GM20000 (cell line): ENCODE data around the gene LPAR1.

Experiments
- DNase-seq: peaks from one replicate; pipeline ENCODE4 v3.0.0; 2012; ENCODE audit warnings: low spot score
- TF ChIP-seq, protein P1 (sequence below): IDR thresholded peaks from 2 replicates; pipeline ENCODE4 v1.5.1; 2012; ENCODE audit warnings: mild to moderate bottlenecking, control low read depth; ENCODE audit errors: extremely low read depth, missing control alignments

LPAR1 gene

DNA sequence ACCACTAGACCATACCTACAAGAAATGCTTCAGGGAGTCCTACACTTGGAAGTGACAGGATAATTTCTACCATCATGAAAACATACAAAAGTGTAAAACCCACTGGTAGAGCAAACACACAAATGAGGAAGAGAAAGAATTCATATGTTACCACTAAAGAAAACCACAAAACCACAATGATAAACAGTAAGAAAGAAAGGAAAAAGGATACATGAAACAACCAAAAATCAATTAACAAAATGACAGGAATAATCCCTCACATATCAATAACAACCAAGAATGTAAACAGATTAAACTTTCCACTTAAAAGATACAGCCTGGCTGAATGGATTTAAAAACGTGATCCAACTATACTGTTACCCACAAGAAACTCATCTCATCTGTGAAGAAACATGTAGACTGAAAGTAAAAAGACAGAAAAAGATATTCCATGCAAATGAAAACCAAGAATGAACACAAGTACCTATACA, 83.4 kb downstream of the LPAR1 start:
- no peak for DNase-seq
- TF ChIP-seq, protein P1, sequence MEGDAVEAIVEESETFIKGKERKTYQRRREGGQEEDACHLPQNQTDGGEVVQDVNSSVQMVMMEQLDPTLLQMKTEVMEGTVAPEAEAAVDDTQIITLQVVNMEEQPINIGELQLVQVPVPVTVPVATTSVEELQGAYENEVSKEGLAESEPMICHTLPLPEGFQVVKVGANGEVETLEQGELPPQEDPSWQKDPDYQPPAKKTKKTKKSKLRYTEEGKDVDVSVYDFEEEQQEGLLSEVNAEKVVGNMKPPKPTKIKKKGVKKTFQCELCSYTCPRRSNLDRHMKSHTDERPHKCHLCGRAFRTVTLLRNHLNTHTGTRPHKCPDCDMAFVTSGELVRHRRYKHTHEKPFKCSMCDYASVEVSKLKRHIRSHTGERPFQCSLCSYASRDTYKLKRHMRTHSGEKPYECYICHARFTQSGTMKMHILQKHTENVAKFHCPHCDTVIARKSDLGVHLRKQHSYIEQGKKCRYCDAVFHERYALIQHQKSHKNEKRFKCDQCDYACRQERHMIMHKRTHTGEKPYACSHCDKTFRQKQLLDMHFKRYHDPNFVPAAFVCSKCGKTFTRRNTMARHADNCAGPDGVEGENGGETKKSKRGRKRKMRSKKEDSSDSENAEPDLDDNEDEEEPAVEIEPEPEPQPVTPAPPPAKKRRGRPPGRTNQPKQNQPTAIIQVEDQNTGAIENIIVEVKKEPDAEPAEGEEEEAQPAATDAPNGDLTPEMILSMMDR: no peak

DNA sequence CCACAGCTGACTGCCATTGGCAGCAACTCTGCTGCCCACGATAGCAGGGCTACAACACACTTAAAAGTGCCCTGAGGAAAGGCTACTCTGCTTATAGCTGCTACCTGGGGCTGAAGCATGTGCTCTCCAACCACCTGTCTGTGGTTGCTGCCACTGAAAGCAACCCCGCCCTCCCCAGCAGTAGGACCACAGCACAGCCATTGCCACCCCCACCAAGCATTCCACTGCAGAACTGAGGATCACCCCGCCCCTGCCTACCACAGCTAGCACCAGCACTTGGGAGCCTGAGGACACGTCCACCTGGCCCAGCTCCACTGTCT, 85.8 kb downstream of the LPAR1 start:
- TF ChIP-seq, protein P1: no peak
- DNase-seq: no peak

GRCh38 chr9:110951805-110952539, 86.3 kb downstream of the LPAR1 start:
- TF ChIP-seq, protein P1: no peak
- DNase-seq: no peak

- no peak for DNase-seq
- TF ChIP-seq, protein P1: no peak
These were observed 88.1 kb downstream of the LPAR1 start for GRCh38 chr9:110950041-110950645.

- no peak for DNase-seq
- TF ChIP-seq, protein P1: no peak
These were observed 89.2 kb downstream of the LPAR1 start for GRCh38 chr9:110949081-110949480.

- no peak for DNase-seq
- TF ChIP-seq, protein P1: no peak
These were observed 90.7 kb downstream of the LPAR1 start for GRCh38 chr9:110947491-110948044.

GRCh38 chr9:110942522-110942921, 95.7 kb downstream of the LPAR1 start:
- TF ChIP-seq, protein P1: no peak
- no peak for DNase-seq
